ENCODE measurements around the gene NEK7. TPM values are rescaled to one million over a fixed set of nuclear protein-coding genes. Genes with fewer than 3 reads are reported as not detected.

Gene NEK7
- total and polyA plus RNA-seq, 2 of the 8 experiments (the other 6 are each of a cell fraction or from before 2014, with no cell fraction given) = 5.1 to 10.0 TPM

DNA sequence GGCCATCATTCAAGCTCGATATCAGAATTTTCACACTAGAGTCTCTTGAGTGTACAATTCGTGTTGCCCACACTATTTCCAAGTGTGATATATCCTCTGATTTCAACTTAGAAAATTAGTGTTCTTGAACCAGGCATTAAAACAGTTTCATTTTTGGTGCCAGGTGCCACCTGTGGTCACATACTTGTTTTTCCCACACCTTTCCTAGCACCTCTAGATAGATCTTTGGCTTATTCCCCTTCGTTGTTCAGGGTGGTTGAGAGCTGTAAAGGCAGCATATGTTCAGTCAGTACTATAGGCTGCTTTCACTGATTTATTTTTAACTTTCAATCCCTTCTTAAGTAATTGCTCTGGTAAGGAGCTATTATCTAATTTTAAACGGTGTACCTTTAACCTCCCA is 131.1 kb downstream of the NEK7 start:
- Histone ChIP-seq H3K79me2 (ENCODE audit: control insufficient read depth in 1 of 2, insufficient read depth in 2 of 2, low read length in 2 of 2) (no peaks in the 10 kb centered on the region), H3K23ac (ENCODE audit: insufficient read length) (no peak overlapping the region), H4K8ac (ENCODE audit: extremely low read depth, insufficient read depth, low read length) (no peak overlapping the region), H3K27me3 (replicated peaks in 1 of 4; ENCODE audit: control insufficient read depth in 3 of 4, extremely low read depth in 1 of 4, insufficient read depth in 3 of 4, low read length in 3 of 4) (no peaks in the 10 kb centered on the region), H2BK12ac (ENCODE audit: low read depth, low read length) (no peak overlapping the region), H2AK5ac (ENCODE audit: low read depth, low read length) (no peak overlapping the region), H3K4me3 (ENCODE audit: extremely low read depth in 1 of 4, insufficient read depth in 2 of 4, low read depth in 3 of 4, low read length in 4 of 4) (no peak overlapping the region), H3K9ac (replicated peaks in 1 of 4; ENCODE audit: extremely low read depth in 1 of 4, low read depth in 3 of 4, low read length in 3 of 4) (no peak overlapping the region; a peak in 1 of 7 replicates), H4K5ac (ENCODE audit: insufficient read length, low read depth, low read length) (no peak overlapping the region), H2BK20ac (ENCODE audit: low read length) (no peak overlapping the region), H3K14ac (ENCODE audit: insufficient read length) (no peak overlapping the region), H3K36me3 (ENCODE audit: control insufficient read depth in 2 of 4, insufficient read depth in 4 of 4, low read length in 3 of 4) (no peaks in the 10 kb centered on the region), H3K9me3 (ENCODE audit: insufficient read depth in 2 of 2, low read depth in 1 of 2, low read length in 1 of 2) (no peaks in the 10 kb centered on the region), H4K91ac (replicated peaks; ENCODE audit: insufficient read length, low read length) (no peak overlapping the region), H3K4me1 (replicated peaks in 1 of 4; ENCODE audit: control insufficient read depth in 3 of 4, insufficient read depth in 4 of 4, low read length in 3 of 4) (peaks cover 0 to 1% (median 0%) of the 10 kb centered on the region in 4 experiments; a peak in 3 of 7 replicates), H2AFZ (ENCODE audit: low read length) (no peak overlapping the region), H4K20me1 (replicated peaks in 1 of 2; ENCODE audit: control insufficient read depth in 1 of 2, insufficient read depth in 2 of 2, low read length in 2 of 2) (no peaks in the 10 kb centered on the region), H3K18ac (ENCODE audit: extremely low read depth, low read length) (no peak overlapping the region), H2BK120ac (replicated peaks; ENCODE audit: low read depth, low read length) (no peak overlapping the region), H3K27ac (ENCODE audit: low read depth, low read length) (no peak overlapping the region), H3K4me2 (ENCODE audit: insufficient read depth in 1 of 2, low read depth in 2 of 2, low read length in 2 of 2) (no peak overlapping the region), H3K23me2 (ENCODE audit: low read depth, low read length) (no peaks in the 10 kb centered on the region), H3K56ac (replicated peaks; ENCODE audit: insufficient read length, low read depth, low read length) (no peak overlapping the region), H2BK15ac (ENCODE audit: low read length) (no peak overlapping the region), H3K4ac (replicated peaks; ENCODE audit: insufficient read length, low read depth, low read length) (no peak overlapping the region), H2BK5ac (ENCODE audit: low read depth, low read length) (no peak overlapping the region), H3K79me1 (ENCODE audit: low read depth, low read length) (no peaks in the 10 kb centered on the region)
- CTCF ChIA-PET (ENCODE audit: partially characterized antibody) = interaction anchor here (0.6 kb wide), 1 partner anchor 9 kb away, joined by 3 read pairs; no protein-coding TSS in a partner anchor
- no peak for FAIRE-seq
- DNase-seq (ENCODE audit: low read depth in 1 of 2, low spot score in 2 of 2) = no peak
- WGBS, 2 experiments (ENCODE audit: extremely low coverage in 1 of 2, insufficient coverage in 1 of 2, insufficient read length in 1 of 2, insufficient replicate concordance in 2 of 2, low coverage in 1 of 2, low lambda C conversion rate in 2 of 2, missing lambda C conversion rate in 1 of 2) = 88% methylated on average over 4 of the region's 4 CpGs; no CpG with 5 or more reads in 1 of the 2 experiments
- POLR2A ChIA-PET (ENCODE audit: partially characterized antibody) = no interaction called here
- TF ChIP-seq BACH1 (IDR thresholded peaks at IDR 0.05; ENCODE audit: low read length) (no peak), CHD2 (IDR thresholded peaks at IDR 0.05; ENCODE audit: low read length) (no peak), HDAC2 (IDR thresholded peaks at IDR 0.05; ENCODE audit: borderline replicate concordance in 1 of 2, low read depth in 2 of 2, low read length in 2 of 2) (no peak), CREB1 (IDR thresholded peaks at IDR 0.05) (no peak), BRCA1 (IDR thresholded peaks at IDR 0.05; ENCODE audit: low read depth, low read length) (no peak), TCF12 (IDR thresholded peaks at IDR 0.05; ENCODE audit: low read depth, low read length) (no peak), RAD21 (IDR thresholded peaks at IDR 0.05 in 1 of 2, conservative IDR thresholded peaks at IDR 0.05 in 1 of 2; ENCODE audit: low read depth in 2 of 2, low read length in 2 of 2) (no peak), SIRT6 (IDR thresholded peaks at IDR 0.05; ENCODE audit: low read length) (no peak), CEBPB (IDR thresholded peaks at IDR 0.05; ENCODE audit: low read depth, low read length) (no peak), CBX8 (IDR thresholded peaks at IDR 0.05; ENCODE audit: borderline replicate concordance, low read depth, low read length) (no peak), EP300 (IDR thresholded peaks at IDR 0.05; ENCODE audit: borderline replicate concordance in 1 of 2, low read depth in 2 of 2, low read length in 2 of 2) (no peak), GABPA (IDR thresholded peaks at IDR 0.05; ENCODE audit: borderline replicate concordance, insufficient read depth, low read length) (no peak), NRF1 (IDR thresholded peaks at IDR 0.05; ENCODE audit: low read depth, low read length) (no peak)
- TF ChIP-seq, protein P1, sequence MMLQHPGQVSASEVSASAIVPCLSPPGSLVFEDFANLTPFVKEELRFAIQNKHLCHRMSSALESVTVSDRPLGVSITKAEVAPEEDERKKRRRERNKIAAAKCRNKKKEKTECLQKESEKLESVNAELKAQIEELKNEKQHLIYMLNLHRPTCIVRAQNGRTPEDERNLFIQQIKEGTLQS (IDR thresholded peaks at IDR 0.05; ENCODE audit: insufficient read depth, low read depth, low read length) = no peak

All from H1 (cell line).